Measurements from ENCODE around the gene PDHB.
"Not testable (repeated sequence)": the region's sequence is repeated elsewhere in the genome, so short reads cannot be mapped to it uniquely, and the experiment has no call there.

Gene PDHB

GRCh38 chr3:58433400-58434167 is at the start of gene PDHB:
PDHB (minus strand) TSS chr3:58433832; CDS start chr3:58433809, 23 bp downstream.
- peak; percentile 89 for DNase-seq

GRCh38 chr3:58482917-58483636 is 49.4 kb upstream of the PDHB start:
- no peak for DNase-seq

DNA sequence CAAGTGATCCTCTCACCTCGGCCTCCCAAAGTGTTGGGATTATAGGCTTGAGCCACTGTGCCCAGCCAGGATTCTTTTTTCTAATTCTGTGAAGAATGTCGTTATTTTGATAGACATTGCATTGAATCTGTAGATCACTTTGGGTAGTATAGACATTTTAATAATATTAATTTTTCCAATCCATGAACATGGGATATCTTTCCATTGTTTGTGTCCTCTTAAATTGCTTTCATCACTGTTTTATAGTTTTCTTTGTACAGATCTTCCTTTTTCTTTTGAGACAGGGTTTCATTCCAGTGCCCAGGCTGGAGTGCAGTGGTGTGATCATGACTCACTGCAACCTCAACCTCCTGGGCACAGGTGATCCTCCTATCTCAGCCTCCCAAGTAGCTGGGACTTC is 46.7 kb upstream of the PDHB start:
- no peak for DNase-seq

DNA sequence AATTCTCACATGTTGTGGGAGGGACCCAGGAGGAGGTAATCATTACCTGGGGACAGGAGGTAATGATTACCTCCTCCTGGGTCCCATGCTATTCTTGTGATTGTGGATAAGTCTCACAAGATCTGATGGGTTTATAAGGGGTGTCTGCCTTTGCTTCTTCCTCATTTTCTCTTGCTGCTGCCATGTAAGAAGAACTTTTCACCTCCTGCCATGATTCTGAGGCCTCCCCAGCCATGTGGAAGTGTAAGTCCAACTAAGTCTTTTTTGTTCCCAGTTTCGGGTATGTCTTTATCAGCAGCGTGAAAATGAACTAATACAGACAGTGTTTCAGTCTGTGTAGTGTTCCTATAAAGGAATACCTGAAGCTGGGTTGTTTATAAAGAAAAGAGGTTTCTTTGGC is 45.1 kb upstream of the PDHB start:
- no peak for DNase-seq

DNA sequence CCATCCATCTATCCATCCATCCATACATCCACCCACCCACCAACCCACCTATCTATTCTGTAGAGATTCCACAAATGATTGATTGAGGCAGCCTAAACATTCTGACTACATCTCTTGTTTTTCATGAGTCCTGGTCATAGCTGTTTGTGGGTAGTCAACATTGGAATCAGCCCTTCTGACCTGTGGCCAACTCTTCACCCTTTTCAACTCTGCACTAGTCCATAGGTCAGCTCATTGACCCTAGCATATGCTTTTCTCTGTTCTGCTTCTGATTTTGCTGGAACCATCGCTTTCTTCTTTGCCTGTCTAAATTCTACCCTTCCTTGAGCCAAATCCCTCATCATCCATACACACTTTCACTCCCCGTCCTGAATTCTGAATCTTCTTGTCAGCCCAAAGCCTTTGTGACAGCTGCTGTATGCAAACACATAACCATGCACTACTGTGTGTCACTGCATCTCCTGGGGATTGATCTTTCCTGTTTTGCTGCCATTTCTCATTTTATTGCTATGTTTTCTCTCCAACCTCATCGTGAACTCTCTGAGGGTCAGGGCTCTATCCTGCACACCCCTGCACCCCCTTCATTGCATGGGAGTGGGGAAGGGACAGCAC is 41.4 kb upstream of the PDHB start:
- DNase-seq = no peak

GRCh38 chr3:58474348-58474911 is 40.8 kb upstream of the PDHB start:
- DNase-seq = no peak

DNA sequence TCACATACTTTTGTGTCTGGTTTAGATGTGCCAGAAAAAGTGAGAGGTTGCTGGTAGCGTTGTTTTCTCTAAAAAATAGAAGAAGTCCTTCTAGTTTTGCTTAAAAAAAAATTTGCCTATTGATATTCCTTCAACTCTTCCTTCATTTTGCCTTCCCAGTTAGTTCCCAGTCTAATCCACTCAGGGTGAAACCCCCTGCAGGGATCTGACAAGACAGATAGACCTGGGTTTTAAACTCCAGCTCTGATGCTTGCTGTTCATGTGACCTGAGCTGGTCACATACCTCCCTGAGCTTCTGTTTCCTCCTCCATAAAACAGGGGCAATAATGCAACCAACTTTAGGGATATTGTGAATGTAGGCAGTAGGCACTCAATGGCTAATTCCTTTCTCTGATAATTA is 39.6 kb upstream of the PDHB start:
- DNase-seq = no peak

- DNase-seq = peak; percentile 16
Measured at GRCh38 chr3:58471025-58471887, 37.6 kb upstream of the PDHB start.

- DNase-seq = no peak
Measured at GRCh38 chr3:58470363-58471024, 36.9 kb upstream of the PDHB start.

- DNase-seq = no peak
Measured at GRCh38 chr3:58469096-58469495, 35.5 kb upstream of the PDHB start.

GRCh38 chr3:58466899-58467563 is 33.4 kb upstream of the PDHB start:
- DNase-seq = no peak

DNA sequence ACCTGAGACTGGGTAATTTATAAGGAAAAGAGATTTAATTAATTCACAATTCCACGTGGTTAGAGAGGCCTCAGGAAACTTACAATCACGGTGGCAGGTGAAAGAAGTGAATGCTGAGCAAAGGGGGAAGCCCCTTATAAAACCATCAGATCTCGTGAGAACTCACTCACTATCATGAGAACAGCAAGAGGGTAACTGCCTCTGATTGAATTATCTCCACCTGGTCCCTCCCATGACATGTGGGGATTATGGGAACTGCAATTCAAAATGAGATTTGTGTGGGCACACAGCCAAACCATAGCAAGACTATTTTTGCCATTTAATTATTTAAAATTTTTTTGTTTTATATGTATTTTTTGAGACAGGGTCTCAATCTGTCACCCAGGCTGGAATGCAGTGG is 31.2 kb upstream of the PDHB start:
- no peak for DNase-seq

GRCh38 chr3:58463942-58464271 is 30.3 kb upstream of the PDHB start:
- no peak for DNase-seq

DNA sequence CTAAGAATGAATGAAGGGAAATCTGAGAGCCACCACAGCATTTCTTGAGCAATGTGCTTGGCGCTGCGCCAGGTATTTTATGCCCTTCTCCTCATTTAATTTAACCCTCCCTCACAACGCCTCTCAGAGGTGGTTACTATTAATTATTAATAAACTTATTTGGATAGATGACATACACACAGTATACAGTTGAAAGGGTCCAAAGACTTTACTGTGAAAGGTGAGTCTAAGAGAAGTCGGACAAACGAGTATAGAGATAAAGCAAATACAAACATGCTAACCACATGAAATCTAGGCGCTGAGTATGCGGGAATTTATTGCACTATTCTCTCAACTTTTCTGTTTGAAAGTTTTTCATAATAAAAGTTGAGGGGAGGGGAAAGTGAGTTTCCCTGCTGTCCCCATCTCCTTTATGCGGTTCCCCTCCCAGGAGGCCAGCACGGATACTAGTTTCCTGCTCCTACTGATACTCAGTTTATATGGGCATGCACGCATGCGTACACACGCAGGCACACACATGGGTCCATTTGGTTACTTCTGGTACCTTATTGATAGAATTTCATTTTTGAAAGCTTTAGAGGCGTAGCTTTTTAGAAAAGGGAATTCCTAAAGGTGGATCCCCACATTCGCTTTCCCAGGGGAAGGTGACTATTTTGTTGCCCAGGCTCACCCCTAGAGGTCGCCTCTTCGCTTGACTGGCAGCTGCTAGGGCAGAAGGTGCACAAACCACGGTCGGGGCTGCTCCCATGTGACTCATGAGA is 29.7 kb upstream of the PDHB start:
- DNase-seq = peak; percentile 69

- DNase-seq = no peak
Measured at GRCh38 chr3:58462829-58463180, 29.2 kb upstream of the PDHB start.

GRCh38 chr3:58459160-58459559 is 25.5 kb upstream of the PDHB start:
- DNase-seq = no peak

GRCh38 chr3:58452176-58452575 is 18.5 kb upstream of the PDHB start:
- no peak for DNase-seq

DNA sequence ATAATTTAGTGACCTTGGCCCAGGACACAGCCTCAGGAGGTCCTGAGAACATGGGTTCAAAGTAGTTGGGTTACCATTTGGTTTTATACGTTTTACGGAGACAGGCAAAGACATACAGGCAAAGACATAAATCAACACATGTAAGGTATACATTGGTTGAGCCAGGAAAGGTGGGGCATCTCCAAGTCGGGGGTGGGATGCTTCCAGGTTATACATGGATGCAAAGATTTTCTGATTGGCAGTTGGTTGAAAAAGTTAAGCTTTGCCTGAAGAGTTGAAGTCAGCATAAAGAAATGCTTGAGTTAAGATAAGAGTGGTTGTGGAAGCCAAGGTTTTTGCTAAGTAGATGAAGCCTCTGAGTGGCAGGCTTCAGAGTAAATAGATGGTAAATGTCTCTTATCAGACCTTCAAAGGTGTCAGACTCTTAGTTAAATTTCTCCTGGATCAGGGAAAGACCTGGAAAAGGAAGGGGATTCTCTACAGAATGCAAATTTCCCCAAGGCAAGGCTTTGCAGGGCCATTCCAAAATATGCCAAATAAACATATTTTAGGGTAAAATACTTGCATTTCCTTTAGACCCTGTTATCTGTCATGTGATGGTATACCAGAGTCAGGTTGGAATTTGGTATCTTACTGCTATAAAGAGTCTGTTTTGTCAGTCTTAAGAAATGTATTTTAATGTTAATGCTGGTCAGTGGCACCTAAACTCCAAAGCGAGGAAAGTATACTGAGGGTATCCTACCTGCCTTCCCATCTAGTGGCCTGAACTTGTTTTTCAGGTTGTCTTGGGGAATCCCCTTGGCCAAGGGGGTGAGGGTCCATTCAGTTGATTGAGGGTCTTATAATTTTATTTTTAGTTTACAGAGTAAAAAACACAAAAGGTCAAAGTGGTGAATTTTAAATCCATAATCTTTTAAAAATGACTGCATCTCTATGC is 8.2 kb upstream of the PDHB start:
- DNase-seq = no peak

DNA sequence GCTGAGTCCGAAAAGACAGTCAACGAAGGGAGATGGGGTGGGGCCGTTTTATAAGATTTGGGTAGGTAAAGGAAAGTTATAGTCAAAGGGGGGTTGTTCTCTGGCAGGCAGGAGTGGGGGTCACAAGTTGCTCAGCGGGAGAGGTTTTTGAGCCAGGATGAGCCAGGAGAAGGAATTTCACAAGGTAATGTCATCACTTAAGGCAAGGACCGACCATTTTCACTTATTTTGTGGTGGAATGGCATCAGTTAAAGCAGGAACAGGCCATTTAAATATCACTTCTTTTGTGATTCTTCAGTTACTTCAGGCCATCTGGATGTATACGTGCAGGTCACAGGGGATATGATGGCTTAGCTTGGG is 7.3 kb upstream of the PDHB start:
- DNase-seq = not testable (repeated sequence)

DNA sequence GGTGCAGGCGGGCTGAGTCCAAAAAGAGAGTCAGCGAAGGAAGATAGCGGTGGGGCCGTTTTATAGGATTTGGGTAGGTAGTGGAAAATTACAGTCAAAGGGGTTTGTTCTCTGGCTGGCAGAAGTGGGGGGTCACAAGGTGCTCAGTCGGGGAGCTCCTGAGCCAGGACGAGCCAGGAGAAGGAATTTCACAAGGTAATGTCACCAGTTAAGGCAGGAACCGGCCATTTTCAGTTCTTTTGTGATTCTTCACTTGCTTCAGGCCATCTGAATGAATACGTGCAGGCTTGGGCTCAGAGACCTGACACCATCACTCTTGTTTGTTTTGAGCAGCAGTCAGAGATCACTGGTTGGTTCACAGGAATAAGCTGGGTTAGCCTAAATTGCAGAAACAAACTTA is 3.6 kb upstream of the PDHB start:
- not testable (repeated sequence) for DNase-seq
